H1 (cell line): ENCODE measurements around the gene CARM1. TPM values are rescaled to one million over a fixed set of nuclear protein-coding genes. Genes with fewer than 3 reads are reported as not detected.

ENCODE experiments used
- ASH2L ChIP-seq: fragments of 200-600, 300-600 bp; sonication (generic); IDR thresholded peaks from one replicate; pipeline ENCODE4 v1.7.1; 2017; ENCODE audit warnings: low read length
- ATF2 ChIP-seq: IDR thresholded peaks from 2 replicates; pipeline ENCODE4 v1.6.1; 2012; ENCODE audit warnings: low read length, inconsistent platforms
- ATF3 ChIP-seq: IDR thresholded peaks from 2 replicates; pipeline ENCODE4 v1.6.1; 2011; ENCODE audit warnings: low read depth, mild to moderate bottlenecking, low read length; ENCODE audit not compliant: insufficient read depth
- CBX5 ChIP-seq: fragments of 300-800, 300-1000 bp; sonication (generic); IDR thresholded peaks from 2 replicates; pipeline ENCODE4 v1.7.1; 2016; ENCODE audit warnings: antibody characterized with exemption, low read length, low read depth
- CTBP2 ChIP-seq: IDR thresholded peaks from 2 replicates; pipeline ENCODE4 v1.7.0; 2011; ENCODE audit warnings: borderline replicate concordance, mild to moderate bottlenecking, moderate library complexity, mixed read lengths, low read length; ENCODE audit not compliant: insufficient read depth, insufficient read length
- CTCF ChIP-seq, 3 experiments: IDR thresholded peaks; 1 replicate in 2 of 3; 2 replicates in 1 of 3; pipeline versions ENCODE4 v1.5.1 to v1.6.1; 2011; ENCODE audit warnings: low read length in 3 of 3, mild to moderate bottlenecking in 3 of 3, inconsistent platforms in 2 of 3, low read depth in 1 of 3, moderate library complexity in 1 of 3; ENCODE audit not compliant: insufficient read depth in 1 of 3; ENCODE audit errors: control extremely low read depth in 1 of 3
- EP300 ChIP-seq, 2 experiments: IDR thresholded peaks; 1 replicate in 1 of 2; 2 replicates in 1 of 2; pipeline ENCODE4 v1.6.1; 2011 to 2012; ENCODE audit warnings: low read depth in 2 of 2, low read length in 2 of 2, mild to moderate bottlenecking in 2 of 2, borderline replicate concordance in 1 of 2, inconsistent platforms in 1 of 2, moderate library complexity in 1 of 2
- FOSL1 ChIP-seq: IDR thresholded peaks from 2 replicates; pipeline ENCODE4 v1.6.1; 2011; ENCODE audit warnings: mild to moderate bottlenecking, low read depth, low read length, moderate library complexity; ENCODE audit not compliant: insufficient read depth
- JUND ChIP-seq: IDR thresholded peaks from 2 replicates; pipeline ENCODE4 v1.6.1; 2011; ENCODE audit warnings: mild to moderate bottlenecking, improper control_type of control experiment, low read length
- KDM1A ChIP-seq: fragments of 200-600, 300-600 bp; sonication (generic); IDR thresholded peaks from 2 replicates; pipeline ENCODE4 v1.7.1; 2016; ENCODE audit warnings: mild to moderate bottlenecking, low read length, borderline replicate concordance
- KDM4A ChIP-seq: IDR thresholded peaks from one replicate; pipeline ENCODE4 v1.7.1; 2012; ENCODE audit warnings: low read depth, mild to moderate bottlenecking, moderate library complexity, low read length, inconsistent platforms; ENCODE audit not compliant: severe bottlenecking
- KDM5A ChIP-seq: fragments of 200-600 bp; IDR thresholded peaks from 2 replicates; pipeline ENCODE4 v1.7.1; 2012; ENCODE audit warnings: mild to moderate bottlenecking, low read length, inconsistent platforms, mixed read lengths
- PHF8 ChIP-seq: fragments of 200-600 bp; sonication (generic); conservative IDR thresholded peaks from 2 replicates; pipeline ENCODE4 v1.7.1; 2012; ENCODE audit warnings: low read depth, mild to moderate bottlenecking, inconsistent platforms, low read length, moderate library complexity
- RBBP5 ChIP-seq: IDR thresholded peaks from 2 replicates; pipeline ENCODE4 v1.7.1; 2012; ENCODE audit warnings: low read depth, mild to moderate bottlenecking, inconsistent platforms, low read length, moderate library complexity, borderline replicate concordance
- SRF ChIP-seq: IDR thresholded peaks from 2 replicates; pipeline ENCODE4 v1.6.1; 2011; ENCODE audit warnings: mild to moderate bottlenecking, low read depth, low read length, moderate library complexity
- TAF1 ChIP-seq: IDR thresholded peaks from 2 replicates; pipeline ENCODE4 v1.6.1; 2011; ENCODE audit warnings: mild to moderate bottlenecking, low read depth, low read length
- TCF12 ChIP-seq: IDR thresholded peaks from 2 replicates; pipeline ENCODE4 v1.6.1; 2011; ENCODE audit warnings: low read depth, mild to moderate bottlenecking, low read length
- ZNF274 ChIP-seq: IDR thresholded peaks from 2 replicates; pipeline ENCODE4 v1.7.0; 2012; ENCODE audit warnings: low read length, borderline replicate concordance; ENCODE audit errors: extremely low read depth
- polyA plus RNA-seq, 7 experiments: library from polyadenylated mRNA; depleted of rRNA in 3 of 7; stranded (reverse) in 5 of 7; unstranded in 2 of 7; fragments of >200 nt in 5 of 7; fragments of 200-250 nt in 2 of 7; gene quantifications; 1 replicate in 5 of 7; 2 replicates in 1 of 7; 4 replicates in 1 of 7; pipeline versions ENCODE4 v1.2.1 to v1.2.3, GENCODE V29; 2011 to 2013; ENCODE audit warnings: missing spikeins in 2 of 7, mixed read lengths in 2 of 7
- total RNA-seq: library from RNA; stranded (reverse); fragmentation: NEBNext Ultra II Directional; extraction: Animal tissue kit (Norgen Biotek cat#: 25700); gene quantifications from 2 replicates; pipeline ENCODE4 v1.2.1, GENCODE V29; 2021

CARM1 gene
- total and polyA plus RNA-seq, 2 of the 8 experiments (the other 6 are each of a cell fraction or from before 2014, with no cell fraction given), result 134 to 164 TPM

- TF ChIP-seq CBX5 (no peak), FOSL1 (no peak), PHF8 (0 out of 2 replicates have a peak, but pooled peaks have one; percentile 40), ASH2L (peak; percentile 88), KDM5A (no peak), ATF3 (no peak), RBBP5 (peak; percentile 96; the same call in 1 of the 2 replicates), CTCF (IDR thresholded peaks at IDR 0.05; ENCODE audit: control extremely low read depth in 1 of 3, insufficient read depth in 1 of 3, low read depth in 1 of 3, low read length in 3 of 3) (no peak), TAF1 (peak; percentile 14; the same call in 1 of the 2 replicates), EP300 (IDR thresholded peaks at IDR 0.05; ENCODE audit: borderline replicate concordance in 1 of 2, low read depth in 2 of 2, low read length in 2 of 2) (no peak), ATF2 (no peak), KDM1A (no peak), ZNF274 (no peak), JUND (no peak), CTBP2 (no peak), TCF12 (no peak), SRF (no peak), KDM4A (no peak)
Measured at GRCh38 chr19:10870501-10870954, 825 bp upstream of the CARM1 start (continued).
